CD4-positive, alpha-beta T cell treated with Interferon gamma for 1 hour (primary cell): ENCODE results near the gene CHRNA1.
"Not testable (repeated sequence)": the region's sequence is repeated elsewhere in the genome, so short reads cannot be mapped to it uniquely, and the experiment has no call there.

Experiments used
- DNase-seq: peaks from one replicate; pipeline ENCODE4 v3.0.0-alpha.2; 2020

The CHRNA1 gene

GRCh38 chr2:174711206-174711605, 53.1 kb downstream of the CHRNA1 start:
- no peak for DNase-seq

GRCh38 chr2:174709416-174710004, 54.8 kb downstream of the CHRNA1 start:
- DNase-seq: not testable (repeated sequence)

GRCh38 chr2:174708713-174709112, 55.6 kb downstream of the CHRNA1 start:
- DNase-seq: no peak

- DNase-seq: no peak
Observed at GRCh38 chr2:174705321-174705720, 59.0 kb downstream of the CHRNA1 start.

- DNase-seq: no peak
Observed at GRCh38 chr2:174704642-174705041, 59.6 kb downstream of the CHRNA1 start.

GRCh38 chr2:174704061-174704460, 60.2 kb downstream of the CHRNA1 start:
- DNase-seq: no peak

GRCh38 chr2:174703430-174703829, 60.8 kb downstream of the CHRNA1 start:
- DNase-seq: no peak

GRCh38 chr2:174702541-174702940, 61.7 kb downstream of the CHRNA1 start:
- no peak for DNase-seq

GRCh38 chr2:174699993-174700766, 64.1 kb downstream of the CHRNA1 start:
- DNase-seq: no peak
